Activated CD8-positive, alpha-beta memory T cell treated with anti-CD3 and anti-CD28 coated beads, Interleukin-2, amount 50 U/mL, for 24 hours (primary cell): Measurements from ENCODE around the gene GTF2H4.

ENCODE experiments used
- DNase-seq: peaks from one replicate; pipeline ENCODE4 v3.0.0-alpha.2; 2020; ENCODE audit errors: extremely low read depth

The GTF2H4 gene

GRCh38 chr6:30955367-30956042 is 47.5 kb downstream of the GTF2H4 start:
- peak; percentile 65 for DNase-seq

- no peak for DNase-seq
Observed at GRCh38 chr6:30957716-30958115, 49.7 kb downstream of the GTF2H4 start.

- no peak for DNase-seq
Observed at GRCh38 chr6:30960907-30961673, 53.1 kb downstream of the GTF2H4 start.

- DNase-seq = no peak
Observed at GRCh38 chr6:30962716-30963115, 54.7 kb downstream of the GTF2H4 start.

- no peak for DNase-seq
Observed at GRCh38 chr6:30963641-30964040, 55.6 kb downstream of the GTF2H4 start.
